Eye (tissue), 1 donor: ENCODE data around the gene CSNK1G1.

Source experiments
- DNase-seq: peaks from one replicate; pipeline ENCODE4 v3.0.0-alpha.2; 2015

CSNK1G1 gene

DNA sequence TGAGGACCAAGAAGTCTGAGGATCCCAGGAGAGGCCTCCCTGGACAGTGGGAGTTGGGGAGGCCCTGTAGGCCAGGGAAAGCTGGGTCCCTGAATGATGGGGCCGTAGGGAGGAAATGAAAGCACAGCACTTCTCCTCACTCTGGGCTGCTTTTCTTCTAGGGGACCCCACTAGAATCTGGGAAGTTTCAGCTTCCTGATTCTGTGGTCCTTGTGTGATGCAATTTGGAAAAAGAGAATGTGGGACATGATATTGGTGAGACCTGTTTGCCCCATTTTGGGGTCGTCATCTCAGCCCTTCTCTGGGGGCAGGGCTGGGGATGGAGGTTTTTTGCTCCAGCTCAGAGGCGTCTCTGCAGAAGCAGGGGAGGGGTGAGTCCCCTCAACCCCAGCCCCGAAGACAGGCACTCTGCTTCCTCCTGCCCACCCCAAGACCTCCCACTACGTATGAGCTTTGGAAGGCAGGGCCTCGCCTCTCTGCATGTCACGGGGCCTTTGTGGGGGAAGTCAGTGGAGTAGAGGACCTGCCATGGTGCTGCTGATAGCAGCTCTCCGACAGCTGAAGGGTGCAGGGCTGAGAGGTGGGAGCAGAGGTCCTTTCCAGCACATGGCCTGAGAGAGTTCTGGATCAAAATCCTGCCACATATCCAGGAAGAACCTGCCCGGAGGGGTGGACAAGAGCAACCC is 205.9 kb downstream of the CSNK1G1 start:
- DNase-seq, result no peak

DNA sequence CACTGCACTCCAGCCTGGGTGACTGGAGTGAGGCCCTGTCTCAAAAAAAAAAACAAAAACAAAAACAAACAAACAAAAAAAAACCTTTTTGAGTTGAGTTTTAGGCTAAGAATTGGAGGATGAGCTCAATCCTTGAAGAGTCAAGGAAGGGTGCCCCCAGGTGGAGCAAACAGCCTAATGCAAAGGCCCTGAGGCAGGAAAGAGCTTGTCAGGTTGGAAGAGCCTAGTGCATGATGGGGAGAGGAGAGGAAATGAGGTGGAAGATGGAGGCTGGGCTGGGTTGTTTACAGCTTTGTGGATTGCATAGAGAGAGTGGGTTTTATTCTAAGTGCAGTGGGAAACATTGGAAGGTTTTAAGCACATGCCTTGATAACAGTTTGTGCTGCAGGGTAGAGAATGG is 206.5 kb downstream of the CSNK1G1 start:
- DNase-seq, result no peak

DNA sequence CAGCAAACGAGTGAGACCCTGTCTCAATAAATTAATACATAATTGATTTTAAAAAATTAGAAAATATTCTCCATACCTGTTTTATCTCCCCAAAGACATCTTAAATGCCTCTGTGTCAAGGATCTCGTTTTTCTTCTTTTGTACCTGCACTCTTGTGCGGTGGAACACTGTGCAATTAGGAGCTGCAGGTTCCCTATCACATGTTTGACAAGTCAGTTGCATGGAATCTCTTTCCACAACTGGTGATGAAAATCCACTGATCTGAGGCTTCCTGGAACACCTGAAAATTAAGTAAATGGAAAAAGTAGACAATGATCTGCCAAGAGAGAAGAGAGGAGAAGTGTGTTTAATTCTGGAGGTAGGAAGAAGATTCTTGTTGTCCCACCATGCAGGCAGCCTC is 207.4 kb downstream of the CSNK1G1 start:
- DNase-seq, result no peak

DNA sequence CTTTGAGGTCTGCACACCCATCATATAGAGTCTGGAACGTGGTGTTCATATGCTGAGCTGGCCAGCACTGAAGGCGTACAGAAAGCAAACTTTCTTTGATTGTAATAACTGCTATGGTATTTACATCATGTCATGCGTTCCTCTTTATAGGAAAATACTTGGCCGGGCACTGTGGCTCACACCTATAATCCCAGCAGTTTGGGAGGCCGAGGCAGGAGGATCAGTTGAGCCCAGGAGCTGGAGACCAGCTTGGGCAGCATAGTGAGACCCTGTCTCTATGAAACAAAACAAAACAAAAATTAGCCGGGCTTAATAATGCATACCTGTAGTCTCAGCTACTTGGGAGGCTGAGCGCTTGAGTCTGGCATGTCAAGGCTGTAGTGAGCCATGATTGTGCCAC is 207.8 kb downstream of the CSNK1G1 start:
- DNase-seq, result no peak

DNA sequence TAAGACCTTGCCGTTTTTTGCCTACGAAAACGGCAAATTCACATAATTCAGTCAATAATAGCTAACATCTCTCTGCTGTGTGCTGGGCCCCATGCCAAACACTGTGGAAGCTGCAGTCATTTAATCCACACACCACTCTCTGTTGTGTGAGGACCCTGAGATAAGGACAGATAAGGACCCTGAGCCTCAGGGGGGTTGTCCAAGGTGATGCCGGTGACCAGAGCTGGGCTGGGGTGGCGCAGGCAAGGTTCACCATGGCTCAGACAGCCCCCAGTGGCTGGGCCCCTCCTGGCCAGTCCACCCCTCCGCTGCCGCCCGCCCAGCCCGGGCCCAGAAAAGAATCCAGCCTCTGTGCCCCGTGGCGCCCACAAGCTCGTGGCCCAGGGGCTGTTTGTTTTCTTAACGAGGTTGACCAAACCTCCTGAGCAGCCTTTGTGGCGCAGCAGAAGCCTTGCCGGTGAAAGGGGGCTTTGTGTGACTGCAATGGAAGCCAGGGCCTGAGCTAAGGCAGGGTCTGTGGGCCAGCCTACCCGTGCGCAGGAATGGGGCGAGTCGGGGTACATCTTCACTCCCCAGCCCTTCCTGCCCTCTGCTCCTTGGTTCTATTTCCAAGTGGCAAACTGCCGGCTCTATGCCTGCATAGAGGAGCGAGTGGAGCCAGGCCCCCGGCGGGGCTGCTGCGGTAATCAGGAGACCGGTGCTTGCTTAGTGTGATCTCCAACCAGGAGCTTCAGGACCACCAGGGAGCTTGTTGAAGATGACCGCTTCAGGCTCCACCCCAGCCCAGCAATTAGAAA is 208.9 kb downstream of the CSNK1G1 start:
- peak; percentile 41 for DNase-seq

DNA sequence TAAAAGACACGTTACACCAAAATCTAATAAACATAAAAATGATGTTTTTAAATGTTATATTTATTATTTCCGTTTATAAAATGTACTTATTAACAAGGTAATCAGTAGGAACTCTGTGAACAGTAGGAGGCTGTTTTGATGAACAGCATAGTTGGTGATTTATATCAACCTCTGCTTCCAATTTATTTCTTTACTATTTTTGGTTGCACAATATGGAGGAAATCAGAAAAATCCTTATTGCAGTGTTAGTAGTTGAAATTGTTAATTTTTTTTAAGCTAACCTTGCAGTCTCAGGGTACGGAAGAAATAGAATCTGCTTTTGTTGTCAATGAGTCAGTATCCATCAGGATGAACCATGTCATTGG is 209.5 kb downstream of the CSNK1G1 start:
- DNase-seq, result no peak

DNA sequence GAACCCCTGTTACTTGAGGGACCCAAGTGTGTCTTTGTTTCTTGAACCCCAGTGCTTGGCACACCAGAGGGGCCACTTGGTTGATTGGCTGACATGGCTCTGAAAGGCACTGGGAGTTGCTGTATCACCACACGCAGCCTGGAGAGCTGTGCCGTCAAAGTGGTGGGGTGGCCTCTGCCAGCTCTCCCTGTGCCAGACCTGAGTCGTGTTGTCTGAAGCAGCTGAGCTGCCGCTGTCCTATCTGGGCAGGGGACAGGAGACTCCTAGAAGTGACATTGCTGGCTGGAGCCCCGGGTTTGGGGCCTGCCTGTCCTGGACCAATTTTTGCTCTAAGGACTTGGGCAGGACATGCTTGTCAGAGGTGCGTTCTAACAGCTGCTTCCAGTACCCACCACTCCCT is 209.9 kb downstream of the CSNK1G1 start:
- DNase-seq, result no peak

DNA sequence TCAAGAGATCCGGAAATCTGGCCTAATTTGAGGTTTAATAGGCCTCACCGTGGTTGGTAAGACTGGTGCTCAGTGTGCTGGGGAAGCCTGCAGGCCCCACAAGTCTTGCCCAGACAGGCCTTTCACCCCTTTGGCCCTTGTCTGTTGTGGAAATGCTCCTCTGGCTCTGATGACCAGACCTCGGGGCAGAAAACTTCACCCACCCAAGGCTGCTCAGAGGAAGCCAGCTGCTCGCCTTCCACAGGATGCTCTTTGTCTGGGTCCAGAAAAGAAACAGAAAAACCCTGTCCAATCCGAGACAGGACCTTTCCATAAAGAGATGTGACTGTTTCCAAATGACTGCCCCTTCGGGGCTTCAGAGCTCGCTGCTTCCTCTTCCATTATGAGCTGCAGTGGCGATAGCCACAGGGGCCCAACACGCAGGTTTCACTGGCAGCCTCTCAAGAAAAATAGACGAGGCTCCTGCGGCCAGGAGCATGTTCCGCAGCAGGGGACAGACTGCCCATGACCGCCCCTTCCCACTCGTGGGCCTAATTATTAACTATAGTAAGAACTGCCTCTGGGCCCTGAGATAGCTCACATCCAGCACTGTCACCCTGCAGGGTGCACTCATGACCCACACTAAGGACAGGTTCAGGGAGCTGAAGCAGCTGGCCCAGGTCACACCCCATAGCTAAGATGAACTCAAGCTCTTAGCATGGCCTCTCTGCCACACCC is 211.2 kb downstream of the CSNK1G1 start:
- no peak for DNase-seq

DNA sequence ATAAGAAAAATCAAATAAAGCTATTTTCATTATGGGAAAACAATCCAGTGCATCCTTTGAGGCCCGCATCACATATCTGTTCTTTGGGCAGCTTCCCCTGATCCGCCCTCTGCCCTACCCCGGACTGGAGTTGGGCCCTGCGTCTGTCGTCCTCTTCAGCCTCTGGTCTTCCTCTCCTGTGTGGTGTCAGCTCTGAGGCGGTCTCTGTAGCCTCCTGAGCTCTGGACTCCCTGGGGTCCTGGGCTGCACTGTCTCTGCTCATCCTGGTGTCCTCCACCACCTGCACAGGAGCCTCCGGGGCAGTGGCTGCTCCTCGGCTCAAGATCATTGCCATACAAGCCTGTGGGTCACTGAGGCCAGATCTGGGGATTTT is 211.8 kb downstream of the CSNK1G1 start:
- no peak for DNase-seq

DNA sequence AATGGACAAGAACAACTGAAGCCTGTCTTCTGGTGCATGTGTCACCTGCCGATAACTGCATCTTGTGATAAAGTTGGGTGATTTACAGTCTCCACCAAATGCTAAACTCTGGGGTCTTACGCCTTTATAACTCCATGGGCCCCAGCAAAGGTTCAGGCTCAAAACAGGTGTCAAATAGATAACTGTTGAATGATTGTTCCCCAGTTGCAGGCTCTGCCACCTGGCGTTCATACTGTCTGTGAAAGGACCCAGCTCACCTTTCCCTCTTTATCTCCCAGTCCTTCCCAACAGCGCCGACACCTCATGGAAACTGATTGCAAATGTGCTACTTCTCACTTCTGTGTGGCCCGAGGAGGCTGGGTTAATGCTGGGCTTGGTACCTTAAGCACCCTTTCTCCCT is 212.7 kb downstream of the CSNK1G1 start:
- no peak for DNase-seq

DNA sequence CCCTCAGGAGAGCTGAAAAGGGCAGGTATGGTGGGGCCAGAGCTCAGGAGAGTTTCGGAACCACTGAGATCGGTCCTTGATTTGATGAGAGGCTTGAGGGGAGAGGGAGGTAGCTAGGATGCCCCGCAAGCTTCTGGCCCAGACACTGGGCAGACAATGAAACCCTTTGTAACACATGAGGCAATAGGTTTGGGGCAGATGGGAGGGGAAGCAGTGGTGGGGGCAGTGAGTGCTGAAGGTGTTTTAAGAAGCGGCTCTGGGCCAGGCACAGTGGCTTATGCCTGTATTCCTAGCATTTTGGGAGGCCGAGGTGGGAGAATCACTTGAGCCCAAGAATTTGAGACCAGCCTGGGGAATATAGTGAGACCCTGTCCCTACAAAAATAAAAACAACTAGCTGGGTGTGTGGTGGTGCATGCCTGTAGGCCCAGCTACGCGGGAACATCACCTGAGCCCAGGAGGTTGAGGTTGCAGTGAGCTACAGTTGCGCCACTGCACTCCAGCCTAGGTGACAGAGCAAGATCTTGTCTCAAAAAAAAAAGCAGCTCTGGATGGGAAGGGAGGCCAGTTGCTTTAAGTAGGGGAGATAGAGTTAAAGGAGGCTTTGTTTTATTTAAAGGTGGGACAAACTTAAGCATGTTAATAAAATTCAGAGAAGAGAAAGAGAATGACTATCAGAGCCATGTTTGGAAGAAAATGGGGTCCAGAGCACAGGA is 214.0 kb downstream of the CSNK1G1 start:
- DNase-seq, result no peak

DNA sequence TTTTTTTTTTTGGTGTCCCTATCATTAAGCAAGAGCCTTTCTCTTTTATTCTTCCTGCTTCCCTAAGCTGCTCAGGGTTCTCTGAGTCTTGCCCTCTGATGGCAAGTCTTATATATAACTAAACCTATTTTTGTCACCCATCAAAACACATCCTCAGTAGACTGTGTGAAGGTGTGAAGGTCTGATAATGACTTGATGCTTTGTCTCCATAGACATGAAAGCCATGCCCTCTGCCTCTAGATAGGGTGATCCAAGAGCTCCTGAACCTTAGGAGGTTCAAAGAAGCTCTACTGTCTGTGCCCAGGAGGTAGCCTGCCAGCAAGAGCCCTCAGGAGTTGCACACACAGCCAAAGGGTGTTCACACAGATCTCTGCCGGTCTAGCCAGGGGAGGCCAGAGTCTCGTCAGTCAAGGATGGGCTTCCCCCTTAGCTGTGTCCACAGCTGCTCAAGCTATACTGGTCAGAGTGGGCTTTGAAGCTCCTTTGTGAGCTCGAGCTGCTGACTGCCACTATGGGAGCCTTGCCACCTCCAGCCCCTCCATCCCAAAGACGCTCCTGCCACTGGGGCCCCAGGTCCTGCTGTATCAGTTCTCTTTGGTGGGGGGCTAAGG is 217.5 kb downstream of the CSNK1G1 start:
- DNase-seq, result no peak

DNA sequence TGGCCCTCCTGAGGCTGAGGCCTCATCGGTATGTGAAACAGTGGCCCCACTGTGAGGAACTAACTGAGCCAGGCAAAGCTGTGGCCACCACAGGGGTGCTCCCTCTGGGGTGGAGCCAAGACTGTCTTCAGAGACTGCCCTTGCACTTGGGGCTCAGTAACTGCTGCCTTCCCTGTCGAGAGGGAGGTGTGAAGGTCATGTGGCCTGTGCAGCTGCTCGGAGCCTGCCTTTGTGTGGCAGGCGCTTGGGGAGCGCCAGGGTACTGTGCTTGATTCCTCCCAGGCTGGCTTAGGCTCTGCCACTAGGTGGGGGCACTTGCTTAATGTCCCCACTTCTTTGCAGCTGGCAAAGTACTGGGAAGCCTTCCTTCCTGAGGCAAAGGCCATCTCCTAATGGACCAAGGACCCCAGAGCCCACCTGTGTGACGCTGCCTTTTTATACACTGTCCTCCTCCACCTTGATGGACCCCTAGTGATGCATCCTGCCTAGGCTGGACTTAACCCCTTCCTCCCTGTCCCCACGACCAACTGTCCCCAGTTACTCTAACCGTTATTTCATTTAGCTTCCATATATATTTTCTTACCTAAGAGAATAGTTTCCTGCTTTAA is 218.6 kb downstream of the CSNK1G1 start:
- no peak for DNase-seq

DNA sequence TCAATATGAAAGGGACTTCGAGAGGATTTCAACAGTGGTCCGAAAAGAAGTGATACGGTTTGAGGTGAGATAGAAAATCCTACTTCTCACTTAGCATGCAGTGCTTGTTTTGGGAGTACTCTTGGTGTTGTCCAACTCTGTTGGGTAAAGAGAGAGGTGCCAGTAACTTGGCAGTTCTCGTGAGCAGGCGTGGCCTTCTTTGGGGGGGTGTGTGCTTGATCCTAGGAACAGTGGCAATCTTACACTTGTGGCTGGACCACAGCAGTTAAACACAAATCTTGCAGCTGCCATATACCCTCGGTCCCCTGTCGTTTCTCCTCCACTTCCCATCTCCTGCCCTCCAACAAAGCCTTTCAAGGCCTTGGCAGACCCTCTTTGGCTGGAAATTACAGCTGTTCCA is 219.6 kb downstream of the CSNK1G1 start:
- no peak for DNase-seq

DNA sequence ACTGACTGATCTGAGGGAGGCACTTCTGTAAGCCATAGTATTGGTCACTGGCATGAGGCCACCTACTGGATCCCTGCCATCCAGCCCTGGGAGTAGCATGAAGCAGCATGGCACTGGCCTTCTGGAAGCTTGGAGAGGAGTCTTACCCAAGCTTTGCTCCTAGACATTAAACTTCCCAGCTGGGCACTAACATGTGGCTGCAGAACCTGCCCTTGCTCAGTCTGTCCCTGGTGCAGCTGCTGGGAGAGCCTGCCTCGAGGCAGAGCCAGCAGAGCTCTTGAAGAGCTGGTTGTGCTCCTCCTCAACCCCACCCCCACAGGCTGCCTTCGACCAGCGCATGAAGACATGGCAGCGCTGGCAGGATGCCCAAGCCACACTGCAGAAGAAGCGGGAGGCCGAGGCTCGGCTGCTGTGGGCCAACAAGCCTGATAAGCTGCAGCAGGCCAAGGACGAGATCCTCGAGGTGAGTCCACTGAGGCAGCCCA is 221.6 kb downstream of the CSNK1G1 start:
- no peak for DNase-seq

DNA sequence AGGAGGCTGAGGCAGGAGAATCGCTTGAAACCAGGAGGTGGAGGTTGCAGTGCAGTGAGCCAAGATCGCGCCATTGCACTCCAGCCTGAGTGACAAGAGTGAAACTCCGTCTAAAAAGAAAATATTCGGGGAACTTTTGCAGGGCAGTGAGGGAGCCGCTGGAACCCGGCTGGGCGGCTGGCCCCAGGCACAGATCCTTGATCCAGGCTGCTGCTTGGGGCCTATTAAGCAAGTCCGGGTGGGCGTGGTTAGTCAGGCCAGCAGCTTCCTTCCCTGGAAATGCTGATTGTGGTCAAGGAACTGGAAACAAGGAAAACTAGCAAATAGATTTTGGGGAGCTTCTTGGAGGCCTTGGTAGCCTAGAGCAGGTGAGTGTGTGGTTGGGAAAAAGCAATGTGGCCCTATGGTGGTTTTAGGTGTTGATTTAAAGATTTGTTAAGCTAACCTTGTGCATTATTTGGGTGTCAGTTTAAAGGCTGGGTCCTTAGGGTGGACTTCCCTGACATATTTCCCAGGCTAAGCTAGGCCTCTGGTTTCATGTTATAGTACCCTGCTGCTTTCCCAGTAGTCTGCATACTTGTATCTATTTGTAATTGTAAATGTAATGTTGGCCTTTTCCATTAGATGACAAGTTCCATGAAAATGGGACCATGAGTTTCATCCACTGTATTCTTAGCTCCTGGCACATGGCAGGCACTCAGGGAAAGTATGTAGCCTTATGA is 222.2 kb downstream of the CSNK1G1 start:
- no peak for DNase-seq

DNA sequence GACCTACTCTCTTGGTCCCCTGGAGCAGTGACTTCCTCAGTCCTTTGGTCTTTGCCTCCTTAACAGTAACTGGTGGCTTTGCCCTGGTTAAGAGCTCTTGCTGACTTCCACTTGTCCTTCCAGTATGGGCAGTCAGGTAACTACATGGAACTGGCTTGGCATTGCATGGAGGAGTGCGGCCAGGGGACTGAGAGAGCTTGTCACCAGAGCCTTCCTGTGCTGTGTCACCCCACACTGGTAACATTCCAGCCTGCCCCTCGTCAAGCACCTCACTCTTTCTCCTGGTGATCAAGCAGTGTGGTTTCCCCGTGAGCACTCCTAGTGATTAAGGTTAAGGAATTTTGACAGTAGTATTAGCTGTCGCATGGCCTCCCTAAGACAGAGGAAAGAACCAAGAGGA is 223.8 kb downstream of the CSNK1G1 start:
- no peak for DNase-seq

DNA sequence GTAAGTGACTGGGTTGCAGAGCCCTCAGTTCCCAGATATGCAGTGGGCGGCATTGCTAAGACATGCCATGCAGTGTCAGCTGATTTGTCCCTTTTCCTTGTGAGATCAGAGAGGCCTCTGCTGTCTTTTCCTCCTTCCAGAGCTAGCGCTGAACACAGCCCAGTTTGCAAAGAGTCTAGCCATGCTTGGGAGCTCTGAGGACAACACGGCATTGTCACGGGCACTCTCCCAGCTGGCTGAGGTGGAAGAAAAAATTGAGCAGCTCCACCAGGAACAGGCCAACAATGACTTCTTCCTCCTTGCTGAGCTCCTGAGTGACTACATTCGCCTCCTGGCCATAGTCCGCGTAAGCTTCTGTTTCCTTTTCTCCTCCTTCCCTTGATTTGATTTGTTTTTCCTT is 224.4 kb downstream of the CSNK1G1 start:
- DNase-seq, result no peak

DNA sequence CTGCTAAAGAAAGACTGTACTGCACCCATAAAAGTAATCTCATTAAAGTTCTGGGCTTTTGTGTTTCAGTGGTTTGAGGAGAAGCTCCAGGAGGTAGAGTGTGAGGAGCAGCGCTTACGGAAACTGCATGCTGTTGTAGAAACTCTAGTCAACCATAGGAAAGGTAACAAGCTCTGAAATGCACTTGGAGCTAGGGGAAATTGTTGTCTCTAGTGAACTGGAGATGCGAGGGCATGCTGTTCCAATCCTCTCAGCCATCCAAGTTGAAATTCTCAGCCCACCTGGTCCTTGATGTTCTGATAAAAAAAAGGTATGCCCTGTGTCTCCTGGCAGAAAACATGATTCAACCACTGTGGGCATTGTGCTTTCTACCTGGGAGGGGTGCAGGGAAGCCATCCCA is 225.8 kb downstream of the CSNK1G1 start:
- DNase-seq, result no peak

DNA sequence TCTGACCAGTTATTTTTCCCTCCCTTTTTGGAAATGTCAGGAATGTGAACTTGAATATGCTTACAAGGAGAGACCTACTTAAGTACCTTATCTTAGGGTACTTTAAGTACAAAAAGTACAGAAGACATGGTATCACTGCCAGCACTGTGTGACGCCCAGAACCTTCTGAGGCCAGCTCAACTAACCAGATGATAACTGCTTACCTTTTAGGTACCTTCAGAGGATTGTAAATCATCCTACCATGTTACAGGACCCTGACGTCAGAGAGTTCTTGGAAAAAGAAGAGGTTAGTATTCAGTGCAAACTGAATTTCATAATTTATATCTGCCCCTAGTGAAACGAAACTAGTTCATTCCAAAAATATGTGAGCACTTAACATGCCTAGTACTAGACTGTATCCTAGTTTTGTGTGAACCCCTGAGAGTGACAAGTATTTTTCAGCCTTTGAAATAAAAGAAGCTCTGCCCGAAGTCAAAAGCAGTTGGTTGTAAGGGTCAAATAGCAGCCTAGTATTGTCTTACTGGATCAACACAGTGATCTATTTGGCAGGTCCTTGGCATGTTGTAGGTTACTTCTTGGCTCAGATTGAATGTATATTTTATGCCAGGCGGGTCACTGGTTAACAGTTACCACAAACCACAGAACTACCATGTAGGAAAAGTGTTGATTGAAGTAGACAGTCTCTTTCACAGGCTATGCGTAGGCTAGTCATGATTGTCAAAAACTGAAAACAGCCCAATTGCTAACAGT is 228.3 kb downstream of the CSNK1G1 start:
- no peak for DNase-seq

DNA sequence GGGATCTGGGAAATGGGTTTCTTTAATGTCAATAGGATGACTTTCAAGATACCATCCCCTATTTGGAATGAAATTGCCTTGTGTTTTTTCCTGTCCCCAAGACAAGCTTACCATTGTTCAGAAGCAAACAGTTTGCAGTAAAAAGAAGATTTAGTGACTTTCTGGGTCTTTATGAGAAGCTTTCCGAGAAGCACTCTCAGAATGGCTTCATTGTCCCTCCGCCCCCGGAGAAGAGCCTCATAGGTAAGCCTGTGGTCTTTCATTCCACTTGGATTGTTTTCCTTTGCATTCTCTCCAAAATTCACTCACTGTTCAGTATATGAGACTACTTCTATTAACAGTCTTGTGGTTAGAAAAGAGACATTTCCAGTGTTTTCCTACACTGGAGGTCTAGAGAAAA is 230.0 kb downstream of the CSNK1G1 start:
- DNase-seq, result no peak
